ENCODE results near the gene SPATA3. TPM values are rescaled to one million over a fixed set of nuclear protein-coding genes. Genes with fewer than 3 reads are reported as not detected.

Gene SPATA3
- total RNA-seq, result not detected in 3 replicates
- long read RNA-seq, result 0 reads

- no peaks in the 10 kb centered on the region for H3K9me3 Mint-ChIP-seq (ENCODE audit: low read depth)
- no peaks in the 10 kb centered on the region for H3K4me1 Mint-ChIP-seq (ENCODE audit: low read depth)
- TF ChIP-seq CTCF (IDR thresholded peaks at IDR 0.05), result no peak
- H3K4me3 Mint-ChIP-seq (ENCODE audit: unreplicated experiment), result no peak within 1 kb of the TSS
- no peaks in the 10 kb centered on the region for H3K36me3 Mint-ChIP-seq (ENCODE audit: low read depth)
- no peak within 1 kb of the TSS for H3K27ac Mint-ChIP-seq (ENCODE audit: unreplicated experiment)
- no peak for DNase-seq (ENCODE audit: low spot score)
- H3K27me3 Mint-ChIP-seq (ENCODE audit: low read depth), result peaks cover 39% of the 10 kb centered on the region
These were observed at the start of gene SPATA3 for GRCh38 chr2:230995821-230996220. Gene SPATA3, plus strand, starts transcription at chr2:230996121. Its CDS starts 113 bp downstream, at chr2:230996234.

DNA sequence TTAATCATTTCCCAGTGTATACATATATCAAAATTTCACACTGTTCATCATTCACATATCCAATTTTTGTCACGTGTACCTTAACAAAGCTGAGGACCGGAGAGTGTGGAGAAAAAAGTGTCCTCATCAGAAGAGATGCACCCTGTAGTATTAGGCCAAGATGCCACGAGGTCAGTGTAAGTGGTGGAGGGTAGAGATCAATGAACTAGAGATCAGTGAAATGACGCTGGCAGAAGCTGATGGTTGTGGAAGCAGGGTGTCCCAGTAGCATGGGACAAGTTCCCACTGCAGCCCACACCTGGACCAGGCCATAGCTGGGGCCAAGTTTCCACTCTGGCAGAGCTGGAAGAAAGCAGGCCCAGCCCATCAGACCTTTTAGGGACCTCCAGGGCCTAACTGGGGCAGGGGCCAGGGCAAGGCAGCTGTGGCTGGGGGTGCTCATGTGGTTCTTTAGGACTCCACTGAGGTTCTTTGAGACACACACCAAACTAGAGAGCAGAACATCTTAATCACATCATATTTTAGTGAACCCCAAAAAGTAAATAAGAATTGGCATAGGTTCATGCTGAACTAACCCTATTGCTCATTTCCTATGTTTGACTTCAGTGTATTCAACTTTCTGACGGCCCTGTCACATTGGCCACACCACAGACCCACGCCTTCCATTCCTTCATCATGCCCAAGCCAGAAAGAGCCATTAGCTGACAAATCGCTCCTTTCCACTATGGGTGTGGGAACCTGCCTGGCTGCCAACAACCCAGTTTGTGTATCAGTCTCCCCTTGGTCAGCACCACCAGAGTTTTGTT lies 49.3 kb upstream of the SPATA3 start:
- Mint-ChIP-seq H3K9me3 (ENCODE audit: low read depth) (no peaks in the 10 kb centered on the region), H3K27ac (ENCODE audit: unreplicated experiment) (no peak overlapping the region), H3K4me3 (ENCODE audit: unreplicated experiment) (no peak overlapping the region), H3K4me1 (ENCODE audit: low read depth) (no peaks in the 10 kb centered on the region), H3K27me3 (ENCODE audit: low read depth) (no peaks in the 10 kb centered on the region), H3K36me3 (ENCODE audit: low read depth) (no peaks in the 10 kb centered on the region)
- no peak for DNase-seq (ENCODE audit: low spot score)
- no peak for TF ChIP-seq CTCF (IDR thresholded peaks at IDR 0.05)

- H3K4me3 Mint-ChIP-seq (ENCODE audit: unreplicated experiment), result no peak overlapping the region
- no peaks in the 10 kb centered on the region for H3K36me3 Mint-ChIP-seq (ENCODE audit: low read depth)
- H3K4me1 Mint-ChIP-seq (ENCODE audit: low read depth), result no peaks in the 10 kb centered on the region
- no peaks in the 10 kb centered on the region for H3K9me3 Mint-ChIP-seq (ENCODE audit: low read depth)
- no peak for DNase-seq (ENCODE audit: low spot score)
- H3K27me3 Mint-ChIP-seq (ENCODE audit: low read depth), result no peaks in the 10 kb centered on the region
- TF ChIP-seq CTCF (IDR thresholded peaks at IDR 0.05), result no peak
- no peak overlapping the region for H3K27ac Mint-ChIP-seq (ENCODE audit: unreplicated experiment)
These were observed 48.7 kb upstream of the SPATA3 start for GRCh38 chr2:230947235-230947576.

GRCh38 chr2:230947908-230948365 lies 48.0 kb upstream of the SPATA3 start:
- no peak overlapping the region for H3K4me3 Mint-ChIP-seq (ENCODE audit: unreplicated experiment)
- DNase-seq (ENCODE audit: low spot score), result no peak
- H3K9me3 Mint-ChIP-seq (ENCODE audit: low read depth), result peaks cover 2% of the 10 kb centered on the region
- no peak overlapping the region for H3K27ac Mint-ChIP-seq (ENCODE audit: unreplicated experiment)
- no peaks in the 10 kb centered on the region for H3K27me3 Mint-ChIP-seq (ENCODE audit: low read depth)
- H3K36me3 Mint-ChIP-seq (ENCODE audit: low read depth), result no peaks in the 10 kb centered on the region
- no peak for TF ChIP-seq CTCF (IDR thresholded peaks at IDR 0.05)
- H3K4me1 Mint-ChIP-seq (ENCODE audit: low read depth), result no peaks in the 10 kb centered on the region

DNA sequence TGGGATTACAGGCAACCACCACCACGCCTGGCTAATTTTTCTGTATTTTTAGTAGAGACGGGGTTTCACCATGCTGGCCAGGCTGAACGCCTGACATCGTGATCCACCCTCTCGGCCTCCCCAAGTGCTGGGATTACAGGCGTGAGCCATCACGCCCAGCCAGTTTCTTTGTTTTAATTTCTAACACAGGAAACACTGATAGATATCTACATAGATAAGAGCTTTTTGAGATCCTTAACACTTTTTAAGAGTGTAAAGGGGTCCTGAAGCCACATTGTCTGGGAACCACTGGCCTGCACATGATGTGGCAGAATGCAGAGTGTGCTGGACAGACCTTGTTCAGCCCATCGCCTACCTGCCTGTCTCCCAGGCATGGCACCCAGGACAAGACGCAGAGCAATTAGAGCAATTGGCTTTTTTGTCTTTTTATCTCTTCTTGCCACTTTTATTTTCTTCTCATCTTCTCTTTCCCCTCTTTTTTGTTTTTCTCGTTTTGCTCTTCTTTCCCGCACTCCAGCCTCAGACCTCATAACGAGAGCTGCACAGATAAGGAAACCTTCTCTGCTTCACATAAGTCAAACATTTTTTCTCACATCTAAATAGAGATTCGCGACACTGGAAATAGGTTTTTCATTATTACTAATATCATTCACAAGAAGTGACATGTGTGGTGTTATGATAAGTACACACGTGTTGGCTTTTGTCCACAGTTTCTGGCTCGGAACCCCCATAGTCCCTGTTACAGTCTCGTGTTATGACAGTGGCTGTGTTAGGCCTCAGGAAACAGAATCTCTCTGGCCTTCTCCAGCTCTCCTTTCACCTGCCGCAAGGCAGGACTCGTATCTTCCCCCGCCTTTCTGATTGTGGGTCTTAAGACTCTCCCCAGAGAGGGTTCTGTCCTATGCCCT lies 45.7 kb upstream of the SPATA3 start:
- Mint-ChIP-seq H3K4me3 (ENCODE audit: unreplicated experiment) (no peak overlapping the region), H3K9me3 (ENCODE audit: low read depth) (peaks cover 7% of the 10 kb centered on the region), H3K4me1 (ENCODE audit: low read depth) (no peaks in the 10 kb centered on the region), H3K27ac (ENCODE audit: unreplicated experiment) (no peak overlapping the region), H3K27me3 (ENCODE audit: low read depth) (no peaks in the 10 kb centered on the region), H3K36me3 (ENCODE audit: low read depth) (no peaks in the 10 kb centered on the region)
- TF ChIP-seq CTCF (IDR thresholded peaks at IDR 0.05), result no peak
- no peak for DNase-seq (ENCODE audit: low spot score)
